T-helper 1 cell (primary cell): ENCODE measurements around the gene C20orf141.
"Not testable (repeated sequence)": the region's sequence is repeated elsewhere in the genome, so short reads cannot be mapped to it uniquely, and the experiment has no call there.

Experiments used
- DNase-seq, 5 donors: peaks; one replicate each; pipeline ENCODE4 v3.0.0-alpha.2; 2012 to 2020
- total RNA-seq, 4 donors: gene quantifications; one replicate each; lab custom pipeline; 2026; lab: John Stamatoyannopoulos, UW

Gene C20orf141
- 0 reads per million in 4 donors for total RNA-seq

DNA sequence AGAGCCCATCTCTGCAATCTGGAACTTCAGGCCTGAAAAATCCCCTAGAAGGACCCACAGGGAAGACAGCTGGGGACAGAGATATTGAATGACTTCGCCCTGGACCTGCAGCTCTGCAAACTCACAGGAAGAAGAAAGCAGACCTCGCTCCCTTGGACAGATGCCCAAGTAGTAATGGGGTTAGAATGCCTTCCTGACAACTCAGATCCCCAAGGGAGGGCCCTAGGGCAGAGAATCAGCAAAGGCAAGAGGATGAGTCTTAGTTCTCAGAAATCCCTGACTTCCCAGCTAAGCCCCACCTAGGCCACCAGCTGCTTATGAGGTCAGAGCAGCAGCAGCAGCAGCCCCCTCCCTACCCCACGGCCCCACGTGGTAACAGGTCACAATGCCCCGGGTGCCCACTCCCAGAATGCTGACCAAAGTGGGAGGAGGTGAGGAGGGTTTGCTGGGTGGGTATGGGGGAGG lies at the start of gene C20orf141:
TSS of gene C20orf141 (plus strand) at position 401 of the 465 bp plus-strand sequence. CDS start 198 bp downstream, outside the sequence.
- DNase-seq: no peak

DNA sequence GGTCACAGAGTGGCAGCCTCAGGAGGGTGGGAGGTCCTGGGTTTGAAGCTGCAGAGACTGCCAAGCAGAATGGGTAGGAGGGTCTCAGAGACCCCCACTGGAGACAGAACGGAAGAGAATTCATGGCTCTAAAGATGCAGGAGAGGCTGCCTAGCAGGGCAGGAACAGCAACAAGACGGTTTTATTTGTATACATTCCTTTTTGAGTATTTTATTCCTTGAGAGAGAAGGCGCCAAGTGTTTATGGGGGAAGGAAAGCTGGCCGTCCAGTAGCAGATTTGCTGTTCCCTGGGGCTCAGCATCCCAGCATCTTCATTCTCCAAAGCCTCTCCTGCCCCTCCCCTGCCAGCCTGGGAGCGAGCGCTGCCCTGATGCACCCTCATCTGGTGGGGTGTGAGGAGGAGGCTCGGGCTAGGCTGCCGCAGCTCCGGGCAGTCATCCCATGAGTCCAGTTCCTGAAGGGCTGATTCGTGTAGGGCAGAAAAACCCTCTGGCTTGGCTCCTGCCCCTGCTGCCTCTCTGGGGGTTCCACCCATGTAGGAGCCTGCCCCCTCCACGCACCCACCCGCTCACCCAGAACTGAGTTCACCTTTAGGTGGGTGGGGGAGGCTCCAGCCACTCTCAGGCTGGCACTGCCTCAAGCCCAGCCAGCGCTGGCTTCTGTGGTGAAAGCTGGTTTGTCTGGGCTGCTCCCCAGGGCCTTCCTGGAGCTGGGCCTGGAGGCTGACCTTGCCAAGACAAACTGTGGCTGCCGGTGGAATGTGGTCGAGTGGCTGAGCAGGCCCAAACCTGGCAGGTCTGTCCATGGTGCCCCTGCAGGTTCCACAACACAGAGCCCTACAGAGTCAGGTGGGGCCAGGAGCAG lies 46.8 kb upstream of the C20orf141 start:
- no peak for DNase-seq

- no peak for DNase-seq
These were observed 46.2 kb upstream of the C20orf141 start for GRCh38 chr20:2768632-2769015.

DNA sequence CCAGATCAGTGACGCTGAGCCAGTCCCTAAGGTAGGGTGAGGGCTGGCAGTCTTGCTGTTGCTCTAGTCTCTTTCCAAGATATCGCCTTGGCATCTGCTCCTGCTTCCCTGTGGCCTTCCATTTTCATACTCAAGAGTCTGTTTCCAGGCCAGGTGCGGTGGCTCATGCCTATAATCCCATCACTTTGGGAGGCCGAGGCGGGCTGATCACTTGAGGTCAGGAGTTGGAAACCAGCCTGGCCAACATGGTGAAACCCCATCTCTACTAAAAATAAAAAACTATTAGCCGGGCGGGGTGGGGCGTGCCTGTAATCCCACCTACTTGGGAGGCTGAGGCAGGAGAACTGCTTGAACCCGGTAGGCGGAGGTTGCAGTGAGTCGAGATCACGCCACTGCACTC lies 44.7 kb upstream of the C20orf141 start:
- DNase-seq: not testable (repeated sequence)

GRCh38 chr20:2771631-2772080 lies 43.1 kb upstream of the C20orf141 start:
- no peak for DNase-seq

DNA sequence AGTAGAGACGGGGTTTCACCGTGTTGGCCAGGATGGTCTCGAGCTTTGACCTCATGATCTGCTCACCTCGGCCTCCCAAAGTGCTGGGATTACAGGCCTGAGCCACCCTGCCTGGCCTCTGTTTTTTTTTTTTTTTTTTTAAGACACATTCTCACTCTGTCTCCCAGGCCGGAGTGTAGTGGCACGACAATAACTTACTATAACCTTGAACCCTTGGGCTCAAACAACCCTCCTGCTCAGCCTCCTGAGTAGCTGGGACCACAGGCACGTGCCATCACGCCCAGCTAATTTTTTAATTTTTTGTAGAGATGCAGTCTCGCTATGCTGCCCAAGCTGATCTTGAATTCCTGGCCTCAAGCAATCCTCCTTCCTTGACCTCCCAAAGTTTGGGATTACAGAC lies 41.0 kb upstream of the C20orf141 start:
- DNase-seq: no peak

DNA sequence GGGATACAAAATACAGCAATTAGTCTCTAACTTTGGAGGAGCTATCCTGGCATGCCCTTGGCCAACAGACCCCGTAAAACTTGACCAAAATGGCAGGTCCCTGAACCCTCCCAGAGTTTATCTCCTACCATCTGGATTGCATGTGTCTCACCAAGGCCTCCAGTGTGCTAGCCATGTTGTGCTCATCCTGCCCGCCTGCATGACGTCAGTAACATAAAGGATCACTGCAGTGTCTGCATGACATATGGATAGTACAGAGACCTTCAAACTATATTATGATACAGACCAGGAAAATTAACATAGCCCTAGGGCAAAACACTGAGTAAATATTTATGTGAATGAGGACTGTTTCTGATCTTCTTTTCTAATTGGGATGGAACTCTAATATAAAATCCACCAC lies 39.6 kb upstream of the C20orf141 start:
- no peak for DNase-seq

DNA sequence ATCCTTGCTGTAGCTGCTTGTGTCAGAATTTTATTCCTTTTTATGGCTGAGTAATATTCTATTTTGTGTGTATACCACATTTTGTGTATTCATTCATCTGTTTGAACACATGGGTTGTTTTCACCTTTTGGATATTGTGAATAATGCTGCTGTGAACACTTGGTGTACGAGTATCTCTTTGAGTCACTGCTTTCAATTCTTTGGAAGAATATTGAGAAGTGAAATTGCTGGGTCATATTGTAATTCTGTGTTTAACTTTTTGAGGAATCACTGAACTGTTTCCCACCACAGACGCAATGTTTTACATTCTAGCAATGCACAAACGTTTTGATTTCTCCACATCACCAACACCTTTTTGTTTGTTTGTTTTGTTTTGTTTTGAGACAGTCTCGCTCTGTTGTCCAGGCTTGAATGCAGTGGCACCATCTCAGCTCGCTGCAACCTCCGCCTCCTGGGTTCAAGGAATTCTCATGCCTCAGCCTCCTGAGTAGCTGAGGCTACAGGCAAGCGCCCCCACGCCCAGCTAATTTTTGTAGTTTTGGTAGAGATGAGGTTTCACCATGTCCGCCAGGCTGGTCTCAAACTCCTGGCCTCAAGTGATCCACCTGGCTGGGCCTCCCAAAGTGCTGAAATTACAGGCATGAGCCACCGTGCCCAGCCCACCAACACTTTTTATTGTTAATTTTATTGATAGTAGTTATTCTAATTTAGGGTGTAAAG lies 36.0 kb upstream of the C20orf141 start:
- DNase-seq: no peak

DNA sequence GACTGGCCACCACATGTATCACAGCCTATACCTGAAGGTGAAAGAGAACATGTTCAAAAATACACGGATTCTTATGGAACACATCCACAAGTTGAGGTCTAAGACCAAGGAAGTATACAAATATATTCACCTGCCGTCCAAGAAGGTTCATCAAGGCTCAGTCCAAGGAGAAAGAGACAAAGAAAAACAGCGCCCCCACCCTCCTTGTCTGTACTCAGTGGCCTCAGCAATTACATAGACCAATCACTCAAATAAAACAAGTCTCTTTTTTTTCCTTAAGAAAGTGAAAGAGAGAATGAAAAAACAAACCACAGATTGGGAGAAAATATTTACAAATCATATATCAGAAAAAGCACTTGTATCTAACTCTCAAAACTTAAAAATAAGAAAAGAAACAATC lies 33.8 kb upstream of the C20orf141 start:
- no peak for DNase-seq

GRCh38 chr20:2783908-2784566 lies 30.8 kb upstream of the C20orf141 start:
- no peak for DNase-seq

DNA sequence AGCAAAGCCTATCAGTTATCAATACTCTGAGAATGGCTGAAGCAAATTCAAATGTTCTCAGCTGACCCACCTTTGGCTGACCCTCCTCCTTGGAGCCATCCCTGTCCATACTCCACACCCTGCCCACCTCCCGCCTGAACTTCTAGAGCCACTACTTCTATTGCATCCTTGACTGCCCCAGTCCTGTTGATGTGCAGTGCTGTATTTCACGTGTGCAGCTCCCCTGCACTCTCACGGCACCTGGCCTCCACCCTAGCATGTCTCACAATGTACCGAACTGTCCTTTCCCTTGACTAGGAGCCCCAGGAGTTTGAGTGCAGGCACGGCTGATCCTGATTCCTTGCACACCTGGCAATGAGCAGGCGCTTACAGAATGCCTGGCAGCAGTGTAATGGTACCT lies 21.3 kb upstream of the C20orf141 start:
- DNase-seq: no peak

- DNase-seq: no peak
These were observed 20.5 kb upstream of the C20orf141 start for GRCh38 chr20:2794202-2794748.

DNA sequence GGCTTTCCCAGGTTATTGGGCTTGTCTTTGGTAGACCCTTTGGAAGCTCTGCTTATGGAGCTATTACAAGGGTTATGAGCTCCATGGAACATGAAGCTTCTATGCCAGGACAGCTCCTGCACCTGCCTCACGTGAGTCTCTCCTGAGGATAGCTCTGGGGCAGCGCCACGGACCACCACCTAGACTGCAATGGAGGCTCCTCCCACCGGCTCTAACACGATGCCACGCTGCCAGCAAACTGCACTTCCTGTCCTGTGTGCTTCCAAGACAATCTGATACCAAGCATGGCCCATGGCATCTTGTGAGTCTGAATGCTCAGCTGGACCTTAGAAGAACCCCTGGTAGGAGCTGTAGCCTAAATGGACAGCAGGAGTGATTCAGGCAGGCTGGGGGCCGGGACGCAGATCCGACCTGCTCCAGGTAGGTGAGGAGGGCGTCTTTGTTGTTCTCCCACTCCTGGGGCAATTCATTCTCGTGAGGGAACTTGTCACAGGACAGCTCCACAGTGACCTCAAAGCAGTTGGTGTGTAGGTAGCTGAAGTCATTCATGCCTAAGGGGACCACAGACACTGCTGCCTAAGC lies 19.8 kb upstream of the C20orf141 start:
- no peak for DNase-seq

DNA sequence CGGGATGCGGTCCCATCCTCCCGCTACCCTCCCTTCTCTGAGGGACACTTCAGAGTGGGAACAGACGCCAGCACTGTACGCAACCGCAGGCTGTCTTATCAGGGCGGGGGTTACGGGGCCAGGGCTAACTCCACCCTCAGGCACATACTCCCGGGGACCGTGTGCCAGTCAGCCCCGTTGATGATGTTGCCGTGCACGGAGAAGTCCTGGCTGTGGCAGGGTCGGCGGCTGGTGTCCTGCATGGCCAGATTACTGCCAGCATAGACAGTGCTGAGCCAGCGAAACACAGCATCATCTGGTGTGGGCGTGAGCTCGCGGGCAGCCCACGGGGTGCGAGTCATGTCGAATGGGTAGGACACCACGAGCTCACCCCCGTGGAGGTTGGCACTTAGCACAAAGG lies 19.3 kb upstream of the C20orf141 start:
- DNase-seq: no peak

DNA sequence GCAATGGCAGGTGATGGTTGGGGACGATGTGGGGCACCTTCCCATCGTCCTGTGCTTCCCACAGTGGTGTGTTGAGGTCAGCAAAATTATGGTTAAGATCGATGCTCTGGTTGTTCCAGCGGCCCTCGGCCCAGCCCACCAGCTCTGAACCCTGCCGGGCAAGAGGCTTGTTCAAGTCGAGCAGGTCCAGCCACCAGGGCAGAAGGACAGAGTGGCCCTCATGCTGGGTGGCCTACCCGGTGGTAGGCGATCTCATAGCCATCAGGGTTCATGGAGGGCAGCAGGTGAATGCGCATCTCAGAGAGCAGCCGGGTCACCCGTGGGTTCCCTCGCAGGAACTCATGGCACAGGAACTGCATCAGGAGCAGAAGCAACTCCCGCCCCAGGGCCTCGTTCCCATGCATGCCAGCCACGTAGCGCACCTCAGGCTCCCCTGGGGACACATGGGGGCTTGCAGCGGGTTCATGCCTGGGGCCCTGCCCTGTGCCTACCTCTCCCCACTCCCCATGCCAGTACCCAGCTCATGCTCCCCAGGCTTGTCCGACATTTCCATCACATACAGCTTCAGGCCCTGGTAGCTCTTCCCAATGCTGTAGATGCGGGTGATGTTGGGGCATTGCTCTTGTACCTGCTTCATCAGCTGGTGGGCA lies 18.7 kb upstream of the C20orf141 start:
- DNase-seq: no peak

DNA sequence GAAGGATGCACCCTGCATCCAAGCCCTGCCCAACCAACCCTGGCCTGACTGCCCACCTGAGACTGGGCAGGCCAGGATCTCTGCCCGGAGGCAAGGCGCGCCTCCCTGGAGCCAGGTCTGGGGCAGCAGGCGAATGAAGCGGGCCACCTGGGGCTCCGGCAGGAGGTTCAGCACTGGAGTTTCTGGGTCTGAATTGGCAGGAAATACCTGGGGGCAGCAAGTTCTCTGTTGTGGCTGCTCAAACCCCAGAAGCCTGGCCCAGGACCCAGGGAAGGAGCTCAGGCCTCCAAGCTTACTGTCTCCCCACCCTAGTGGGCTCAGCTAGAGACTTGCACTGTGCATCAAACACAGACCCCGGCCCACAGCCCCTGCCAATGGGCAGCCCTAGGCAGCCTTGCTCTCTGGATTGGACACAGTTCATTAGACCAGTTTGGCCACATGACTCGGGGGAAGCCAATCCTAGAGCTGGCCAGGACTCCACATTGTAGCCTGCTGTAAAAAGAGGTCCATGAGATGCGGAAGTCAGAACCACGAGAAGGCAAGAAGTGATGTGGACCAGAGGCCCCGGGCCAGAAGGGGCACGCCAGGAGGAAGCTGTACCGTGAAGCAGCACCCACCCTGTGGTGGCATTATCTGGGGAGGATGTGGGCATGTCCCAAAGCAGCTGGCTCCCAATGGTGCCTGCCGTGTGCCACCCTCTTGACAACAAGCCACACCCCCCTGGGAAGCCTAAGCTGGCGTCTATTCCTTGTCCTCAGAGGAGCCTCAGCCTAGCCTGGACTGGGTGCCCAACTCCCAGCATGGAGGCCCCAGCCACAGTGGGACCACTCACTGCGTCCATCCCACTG lies 17.4 kb upstream of the C20orf141 start:
- DNase-seq: no peak

GRCh38 chr20:2798095-2798805 lies 16.5 kb upstream of the C20orf141 start:
- no peak for DNase-seq

GRCh38 chr20:2798814-2799213 lies 16.0 kb upstream of the C20orf141 start:
- no peak for DNase-seq

DNA sequence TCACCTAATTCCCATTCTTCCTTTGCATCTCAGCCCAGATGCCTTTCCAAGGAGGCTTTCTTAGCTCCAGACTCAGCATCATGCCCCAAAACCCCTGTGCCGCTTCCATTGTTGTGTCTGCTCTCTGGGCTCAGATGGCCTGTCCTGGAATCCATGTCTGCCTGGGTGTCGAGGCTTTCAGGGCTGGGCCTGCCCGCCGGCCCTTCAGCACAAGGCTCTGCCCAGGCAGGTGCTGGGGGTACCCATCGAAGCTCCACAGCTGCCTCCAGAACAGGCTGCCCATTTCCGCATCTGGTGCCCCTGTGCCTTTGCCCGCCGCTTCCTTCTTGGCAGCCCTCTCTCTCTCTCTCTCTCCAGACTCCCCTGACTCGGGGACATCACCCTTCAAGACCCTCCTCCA lies 15.5 kb upstream of the C20orf141 start:
- DNase-seq: no peak
